Measurements from ENCODE around the gene CNTN1.

Gene CNTN1

DNA sequence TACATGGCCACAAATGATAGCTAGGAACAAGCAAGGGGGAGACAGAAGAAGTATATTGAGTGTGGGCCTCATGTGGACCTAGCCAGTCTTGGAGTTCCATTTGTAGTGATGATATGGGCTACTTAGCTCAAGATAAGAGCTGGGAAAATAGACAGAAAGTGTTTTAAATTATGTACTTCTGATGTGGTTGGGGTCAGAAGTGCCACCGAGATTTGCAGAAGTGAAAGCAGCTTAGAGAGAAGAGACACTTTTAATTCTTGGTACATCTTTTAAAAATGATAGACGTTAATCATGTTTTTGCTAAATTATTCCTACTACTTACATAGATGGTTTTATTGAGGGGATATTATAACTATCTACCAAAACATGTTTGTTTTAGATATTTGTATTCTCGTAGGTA, 297.5 kb downstream of the CNTN1 start:
- FAIRE-seq (no peak), DNase-seq (ENCODE audit: insufficient read length, low spot score) (no peak)
- TF ChIP-seq PAX5 (IDR thresholded peaks at IDR 0.05; ENCODE audit: insufficient read depth, low read length, severe bottlenecking) = no peak
- no peak for TF ChIP-seq POLR2AphosphoS5 (IDR thresholded peaks at IDR 0.05; ENCODE audit: low read depth, low read length)
- peak; percentile 65 for TF ChIP-seq SPI1 (IDR thresholded peaks at IDR 0.05; ENCODE audit: low read depth, low read length)
- no peak for TF ChIP-seq TAF1 (IDR thresholded peaks at IDR 0.05; ENCODE audit: low read depth, low read length)
- TF ChIP-seq POU2F2 (IDR thresholded peaks at IDR 0.05; ENCODE audit: low read depth, low read length) = no peak
- no peak for TF ChIP-seq POLR2A (IDR thresholded peaks at IDR 0.05; ENCODE audit: low read depth, low read length)

DNA sequence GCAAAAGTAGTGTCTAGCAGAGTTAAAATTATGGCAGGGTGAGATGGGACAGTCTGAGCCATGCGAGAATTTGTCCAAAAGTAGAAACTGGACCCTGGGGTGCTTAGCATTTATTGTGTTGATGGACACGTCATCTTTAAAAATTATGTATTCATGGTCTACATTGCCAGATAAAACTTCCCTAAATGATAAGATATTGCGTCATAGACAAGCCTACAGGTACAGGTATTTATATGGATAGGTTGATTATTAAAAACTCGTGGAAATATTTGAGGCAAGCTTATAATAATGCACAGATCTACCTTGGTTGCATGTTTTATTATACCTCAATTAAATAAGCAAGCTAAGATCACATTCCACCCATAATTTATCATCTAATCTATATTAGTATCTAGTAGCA, 299.9 kb downstream of the CNTN1 start:
- no peak for TF ChIP-seq POU2F2 (IDR thresholded peaks at IDR 0.05; ENCODE audit: low read depth, low read length)
- TF ChIP-seq POLR2AphosphoS5 (IDR thresholded peaks at IDR 0.05; ENCODE audit: low read depth, low read length) = no peak
- no peak for TF ChIP-seq POLR2A (IDR thresholded peaks at IDR 0.05; ENCODE audit: low read depth, low read length)
- no peak for TF ChIP-seq PAX5 (IDR thresholded peaks at IDR 0.05; ENCODE audit: insufficient read depth, low read length, severe bottlenecking)
- TF ChIP-seq TAF1 (IDR thresholded peaks at IDR 0.05; ENCODE audit: low read depth, low read length) = no peak
- no peak for TF ChIP-seq SPI1 (IDR thresholded peaks at IDR 0.05; ENCODE audit: low read depth, low read length)
- DNase-seq (ENCODE audit: insufficient read length, low spot score) (no peak), FAIRE-seq (no peak)

DNA sequence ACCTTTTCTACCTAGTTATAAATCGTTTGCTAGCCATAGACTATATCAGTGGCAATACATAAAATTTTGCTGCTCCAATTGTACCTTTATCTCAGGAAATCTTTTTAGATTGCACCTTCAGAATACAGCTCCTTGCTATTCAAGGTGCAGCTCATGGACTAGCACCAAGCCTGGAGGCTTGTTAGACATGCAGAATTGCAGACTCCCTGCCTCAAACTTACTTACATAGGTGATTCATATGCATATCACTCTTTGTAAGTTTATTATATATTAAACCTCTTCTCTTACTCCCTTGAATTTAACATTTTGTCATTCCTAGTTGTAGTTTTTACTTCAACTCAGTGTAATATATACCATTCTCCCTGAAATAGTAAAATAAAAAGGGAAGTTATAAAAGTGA, 300.4 kb downstream of the CNTN1 start:
- no peak for DNase-seq (ENCODE audit: insufficient read length, low spot score)
- FAIRE-seq = no peak
- no peak for TF ChIP-seq TAF1 (IDR thresholded peaks at IDR 0.05; ENCODE audit: low read depth, low read length)
- no peak for TF ChIP-seq SPI1 (IDR thresholded peaks at IDR 0.05; ENCODE audit: low read depth, low read length)
- TF ChIP-seq POLR2AphosphoS5 (IDR thresholded peaks at IDR 0.05; ENCODE audit: low read depth, low read length) = no peak
- no peak for TF ChIP-seq PAX5 (IDR thresholded peaks at IDR 0.05; ENCODE audit: insufficient read depth, low read length, severe bottlenecking)
- no peak for TF ChIP-seq POU2F2 (IDR thresholded peaks at IDR 0.05; ENCODE audit: low read depth, low read length)
- no peak for TF ChIP-seq POLR2A (IDR thresholded peaks at IDR 0.05; ENCODE audit: low read depth, low read length)

DNA sequence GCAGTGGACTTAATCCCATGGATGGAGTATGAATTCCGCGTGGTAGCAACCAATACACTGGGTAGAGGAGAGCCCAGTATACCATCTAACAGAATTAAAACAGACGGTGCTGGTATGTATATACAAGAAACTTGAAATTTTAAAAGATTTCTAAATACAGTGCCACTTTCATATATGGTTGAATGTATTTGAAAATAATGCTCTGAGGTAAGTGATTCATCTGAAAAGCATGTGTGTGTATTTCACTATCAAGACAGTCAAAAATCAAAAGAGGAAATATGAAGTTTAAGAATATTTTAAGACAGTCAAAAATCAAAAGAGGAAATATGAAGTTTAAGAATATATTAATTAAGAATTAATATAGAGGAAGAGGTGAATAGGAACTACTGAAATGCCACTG, 300.9 kb downstream of the CNTN1 start:
- no peak for TF ChIP-seq POU2F2 (IDR thresholded peaks at IDR 0.05; ENCODE audit: low read depth, low read length)
- TF ChIP-seq PAX5 (IDR thresholded peaks at IDR 0.05; ENCODE audit: insufficient read depth, low read length, severe bottlenecking) = no peak
- TF ChIP-seq POLR2A (IDR thresholded peaks at IDR 0.05; ENCODE audit: low read depth, low read length) = no peak
- TF ChIP-seq SPI1 (IDR thresholded peaks at IDR 0.05; ENCODE audit: low read depth, low read length) = no peak
- TF ChIP-seq TAF1 (IDR thresholded peaks at IDR 0.05; ENCODE audit: low read depth, low read length) = no peak
- TF ChIP-seq POLR2AphosphoS5 (IDR thresholded peaks at IDR 0.05; ENCODE audit: low read depth, low read length) = no peak
- DNase-seq (ENCODE audit: insufficient read length, low spot score) = no peak
- no peak for FAIRE-seq

DNA sequence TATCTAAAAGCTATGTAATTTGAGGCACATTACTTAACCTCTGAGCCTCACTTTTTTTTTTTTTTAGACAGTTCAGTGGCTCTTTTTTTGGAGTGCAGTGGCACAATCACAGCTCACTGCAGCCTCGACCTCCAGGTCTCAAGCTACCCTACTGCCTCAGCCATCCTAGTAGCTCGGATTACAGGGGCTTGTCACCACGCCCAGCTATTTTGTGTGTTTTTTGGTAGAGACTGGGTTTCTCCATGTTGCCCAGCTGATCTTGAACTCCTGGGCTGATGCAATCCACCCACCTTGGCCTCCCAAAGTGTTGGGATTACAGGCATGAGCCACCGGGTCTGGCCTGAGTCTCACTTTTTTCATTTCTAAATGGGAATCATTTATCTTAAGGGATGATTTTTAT, 303.9 kb downstream of the CNTN1 start:
- TF ChIP-seq TAF1 (IDR thresholded peaks at IDR 0.05; ENCODE audit: low read depth, low read length) (no peak), POLR2AphosphoS5 (IDR thresholded peaks at IDR 0.05; ENCODE audit: low read depth, low read length) (no peak), POU2F2 (IDR thresholded peaks at IDR 0.05; ENCODE audit: low read depth, low read length) (no peak), PAX5 (IDR thresholded peaks at IDR 0.05; ENCODE audit: insufficient read depth, low read length, severe bottlenecking) (no peak), SPI1 (IDR thresholded peaks at IDR 0.05; ENCODE audit: low read depth, low read length) (no peak), POLR2A (IDR thresholded peaks at IDR 0.05; ENCODE audit: low read depth, low read length) (no peak)
- FAIRE-seq (no peak), DNase-seq (ENCODE audit: insufficient read length, low spot score) (no peak)

DNA sequence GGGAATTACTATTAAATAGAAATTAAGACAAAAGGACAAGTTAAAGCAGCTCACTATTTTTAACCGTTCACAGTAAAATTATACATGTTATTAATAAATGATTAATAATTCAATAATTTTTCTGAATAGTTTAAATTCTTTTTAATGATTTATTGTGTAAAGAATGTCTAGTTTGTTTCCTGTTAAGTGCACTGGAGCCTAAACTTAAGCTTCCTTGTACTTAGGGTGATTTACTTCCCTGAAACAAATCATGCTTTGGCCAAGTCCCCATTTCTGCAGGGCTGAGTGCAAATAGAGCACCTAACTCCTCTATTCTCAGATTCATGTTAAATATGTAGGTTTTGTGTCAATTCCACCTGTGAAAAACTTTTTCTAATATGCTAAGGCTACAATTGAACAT, 307.0 kb downstream of the CNTN1 start:
- TF ChIP-seq POLR2AphosphoS5 (IDR thresholded peaks at IDR 0.05; ENCODE audit: low read depth, low read length) = no peak
- TF ChIP-seq POU2F2 (IDR thresholded peaks at IDR 0.05; ENCODE audit: low read depth, low read length) = no peak
- TF ChIP-seq SPI1 (IDR thresholded peaks at IDR 0.05; ENCODE audit: low read depth, low read length) = no peak
- no peak for TF ChIP-seq POLR2A (IDR thresholded peaks at IDR 0.05; ENCODE audit: low read depth, low read length)
- TF ChIP-seq PAX5 (IDR thresholded peaks at IDR 0.05; ENCODE audit: insufficient read depth, low read length, severe bottlenecking) = no peak
- no peak for TF ChIP-seq TAF1 (IDR thresholded peaks at IDR 0.05; ENCODE audit: low read depth, low read length)
- no peak for FAIRE-seq

DNA sequence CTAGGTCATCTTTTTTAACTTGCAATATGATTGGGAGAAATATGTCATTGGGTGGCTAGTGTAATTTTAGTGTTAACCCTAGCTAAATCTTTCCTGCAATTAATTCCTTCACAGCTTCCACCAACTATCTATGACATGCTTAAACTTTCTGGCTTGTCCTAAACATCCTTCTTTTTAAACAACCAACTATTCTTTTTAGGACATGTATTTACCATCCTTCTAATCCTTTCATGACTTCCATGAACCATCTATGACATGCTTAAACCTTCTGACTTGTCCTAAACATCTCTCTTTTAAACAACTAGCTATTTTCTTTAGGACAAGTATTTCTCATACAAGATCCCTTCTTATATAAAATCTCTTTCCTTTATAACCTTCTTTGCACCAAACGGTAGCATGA, 316.2 kb downstream of the CNTN1 start:
- TF ChIP-seq SPI1 (IDR thresholded peaks at IDR 0.05; ENCODE audit: low read depth, low read length) (no peak), POLR2A (IDR thresholded peaks at IDR 0.05; ENCODE audit: low read depth, low read length) (no peak), POU2F2 (IDR thresholded peaks at IDR 0.05; ENCODE audit: low read depth, low read length) (no peak)
- DNase-seq (ENCODE audit: insufficient read length, low spot score) (no peak), FAIRE-seq (no peak)

More for the DNA sequence above, 307.0 kb downstream of the CNTN1 start:
- no peak for DNase-seq (ENCODE audit: insufficient read length, low spot score)

DNA sequence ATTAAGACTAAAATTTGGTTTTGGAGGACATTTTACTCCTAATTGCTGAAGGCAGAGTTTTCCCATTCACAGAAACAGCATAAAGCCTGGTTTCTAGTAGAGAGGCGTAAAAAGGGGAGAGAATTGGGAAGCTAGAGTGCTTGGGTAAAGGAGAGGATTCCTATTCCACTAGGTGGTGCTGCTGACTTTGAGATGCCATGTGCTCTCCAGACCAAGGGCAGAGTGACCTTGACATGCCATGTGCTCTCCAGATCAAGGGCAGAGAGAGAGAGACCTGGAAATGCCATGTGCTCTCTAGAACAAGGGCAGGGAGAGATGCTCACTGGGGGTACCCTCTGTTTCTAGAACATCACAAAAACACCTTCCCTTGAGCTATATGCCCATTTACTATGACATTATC, 319.7 kb downstream of the CNTN1 start:
- FAIRE-seq (no peak), DNase-seq (ENCODE audit: insufficient read length, low spot score) (no peak)
- no peak for TF ChIP-seq POLR2A (IDR thresholded peaks at IDR 0.05; ENCODE audit: low read depth, low read length)
- no peak for TF ChIP-seq POU2F2 (IDR thresholded peaks at IDR 0.05; ENCODE audit: low read depth, low read length)

DNA sequence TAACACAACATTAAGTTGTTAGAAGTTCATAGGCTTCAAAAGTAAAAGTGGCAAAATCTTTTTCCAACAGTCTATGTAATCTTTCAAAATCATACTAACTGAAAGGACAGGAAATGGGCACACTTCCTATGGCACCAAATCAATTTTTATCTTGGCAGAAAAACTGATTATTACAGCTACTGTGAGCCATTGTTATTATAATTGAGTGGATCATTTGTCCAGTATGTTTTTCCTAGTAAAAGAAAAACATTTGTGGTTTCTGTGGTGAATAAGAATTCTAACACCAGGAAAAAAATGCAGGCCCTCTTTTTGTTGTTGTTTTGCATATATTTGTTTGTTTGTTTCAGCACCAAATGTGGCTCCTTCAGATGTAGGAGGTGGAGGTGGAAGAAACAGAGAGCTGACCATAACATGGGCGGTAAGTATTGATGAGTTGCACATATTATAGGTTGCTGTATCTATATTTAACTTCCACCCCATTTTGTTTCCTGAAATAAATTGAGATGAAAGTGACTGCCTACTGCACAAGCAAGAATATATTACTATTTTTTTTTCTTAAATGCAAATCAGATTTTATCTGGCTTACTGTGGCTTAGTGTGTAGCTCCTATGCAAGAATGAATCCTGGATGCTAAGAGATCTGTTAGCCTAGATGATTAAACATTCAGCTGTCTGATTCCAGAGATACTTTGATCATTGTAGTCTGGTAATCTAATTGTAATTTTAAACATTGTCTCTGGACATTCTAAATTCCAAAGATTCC, 321.8 kb downstream of the CNTN1 start:
- FAIRE-seq = no peak
- DNase-seq (ENCODE audit: insufficient read length, low spot score) = no peak
- TF ChIP-seq PAX5 (IDR thresholded peaks at IDR 0.05; ENCODE audit: insufficient read depth, low read length, severe bottlenecking) (no peak), SPI1 (IDR thresholded peaks at IDR 0.05; ENCODE audit: low read depth, low read length) (no peak), POU2F2 (IDR thresholded peaks at IDR 0.05; ENCODE audit: low read depth, low read length) (no peak), POLR2AphosphoS5 (IDR thresholded peaks at IDR 0.05; ENCODE audit: low read depth, low read length) (no peak), TAF1 (IDR thresholded peaks at IDR 0.05; ENCODE audit: low read depth, low read length) (no peak), POLR2A (IDR thresholded peaks at IDR 0.05; ENCODE audit: low read depth, low read length) (no peak)

DNA sequence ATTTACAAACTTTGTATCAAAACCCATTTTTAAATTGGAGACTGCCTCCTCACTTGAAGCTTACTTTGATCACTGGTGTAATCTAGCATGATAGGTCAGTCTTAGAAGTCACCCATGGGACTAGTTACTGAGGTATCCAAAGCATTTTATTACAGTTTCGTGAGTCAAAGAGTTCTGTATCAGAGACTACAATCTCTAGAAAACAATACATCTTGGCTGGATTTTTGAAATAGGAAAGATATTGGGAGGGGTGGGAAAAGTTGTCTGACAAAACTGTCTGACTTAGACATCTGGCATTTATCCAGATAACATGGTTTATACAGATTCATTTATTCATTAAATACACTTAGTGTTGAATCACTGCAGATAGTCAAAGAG, 322.4 kb downstream of the CNTN1 start:
- TF ChIP-seq PAX5 (IDR thresholded peaks at IDR 0.05; ENCODE audit: insufficient read depth, low read length, severe bottlenecking) (no peak), POU2F2 (IDR thresholded peaks at IDR 0.05; ENCODE audit: low read depth, low read length) (no peak), POLR2A (IDR thresholded peaks at IDR 0.05; ENCODE audit: low read depth, low read length) (no peak), TAF1 (IDR thresholded peaks at IDR 0.05; ENCODE audit: low read depth, low read length) (no peak), POLR2AphosphoS5 (IDR thresholded peaks at IDR 0.05; ENCODE audit: low read depth, low read length) (no peak), SPI1 (IDR thresholded peaks at IDR 0.05; ENCODE audit: low read depth, low read length) (no peak)
- DNase-seq (ENCODE audit: insufficient read length, low spot score) (no peak), FAIRE-seq (no peak)

Measured in GM12891 (cell line).